Cardiac muscle cell (in vitro differentiated cells and primary cell): Measurements from ENCODE around the gene VANGL1. TPM values are rescaled to one million over a fixed set of nuclear protein-coding genes. Genes with fewer than 3 reads are reported as not detected.

Experiments
- DNase-seq, 2 donors: peaks; one replicate each; pipeline versions ENCODE4 v3.0.0 to v3.0.0-alpha.2; 2010 to 2017; ENCODE audit warnings: low read depth in 1 of 2, low spot score in 1 of 2
- H3K27ac ChIP-seq: fragments of 200-600 bp; sonication (generic); 2 replicates; pipeline ENCODE4 v1.5.1; 2016
- H3K27me3 ChIP-seq: fragments of 200-600 bp; sonication (generic); 2 replicates; pipeline ENCODE4 v1.6.0; 2016; ENCODE audit warnings: control low read depth
- H3K36me3 ChIP-seq: fragments of 200-600 bp; sonication (generic); 2 replicates; pipeline ENCODE4 v1.5.1; 2016; ENCODE audit warnings: control low read depth
- H3K4me1 ChIP-seq: fragments of 200-600 bp; sonication (generic); 2 replicates; pipeline ENCODE4 v1.8.1; 2017; ENCODE audit warnings: low read depth, mild to moderate bottlenecking, mixed run types
- H3K4me3 ChIP-seq: fragments of 200-600 bp; sonication (generic); 2 replicates; pipeline ENCODE4 v1.5.1; 2016; ENCODE audit warnings: mild to moderate bottlenecking
- H3K9me3 ChIP-seq: fragments of 200-600 bp; sonication (generic); 2 replicates; pipeline ENCODE4 v1.5.1; 2017; ENCODE audit warnings: low read depth, mild to moderate bottlenecking, control low read depth
- CTCF ChIP-seq: IDR thresholded peaks from 2 replicates; pipeline ENCODE4 v1.5.1; 2012; ENCODE audit warnings: low read depth, mild to moderate bottlenecking, low read length
- polyA plus RNA-seq: library from polyadenylated mRNA; unstranded; fragments of >200 nt; fragmentation: Nextera tagmentation; extraction: Ambion mirVana; gene quantifications from 2 replicates; pipeline ENCODE4 v1.2.1, GENCODE V29; 2016
- total RNA-seq: library from RNA; depleted of rRNA; stranded (reverse); fragments of >200 nt; gene quantifications from 2 replicates; pipeline ENCODE4 v1.2.3, GENCODE V29; 2016

The VANGL1 gene
- total and polyA plus RNA-seq, 2 experiments from 2014 or later, result 10.5 to 10.9 TPM

DNA sequence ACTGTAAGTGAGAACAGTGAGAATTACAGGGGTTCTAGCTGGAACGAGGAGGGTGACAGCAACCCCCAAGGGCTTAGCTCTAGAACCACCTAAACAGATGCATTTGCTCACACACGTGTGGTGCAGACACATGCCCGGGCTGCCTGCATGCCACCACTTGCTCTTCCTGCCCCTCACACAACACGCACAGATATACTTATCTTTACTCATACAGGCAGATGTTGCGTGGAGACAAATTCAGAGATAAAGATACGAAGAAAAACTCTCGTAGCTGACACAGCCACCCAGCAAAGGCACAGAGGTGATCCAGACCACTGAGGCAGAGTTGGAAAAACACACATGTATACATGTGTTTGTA is 13.5 kb downstream of the VANGL1 start:
- H3K4me3 ChIP-seq, result no peak overlapping the region
- H3K27ac ChIP-seq, result peak overlapping the region; percentile 19
- TF ChIP-seq CTCF, result no peak

GRCh38 chr1:115655916-115656315 is 14.1 kb downstream of the VANGL1 start:
- Histone ChIP-seq H3K4me1 (peaks cover 24% of the 10 kb centered on the region), H3K27ac (no peak overlapping the region), H3K9me3 (no peaks in the 10 kb centered on the region), H3K4me3 (no peak overlapping the region), H3K27me3 (no peaks in the 10 kb centered on the region), H3K36me3 (peaks cover 3% of the 10 kb centered on the region)
- no peak for TF ChIP-seq CTCF
- no peak for DNase-seq

More for the DNA sequence above, 13.5 kb downstream of the VANGL1 start:
- H3K9me3 ChIP-seq, result no peaks in the 10 kb centered on the region
- no peak for DNase-seq
- H3K27me3 ChIP-seq, result no peaks in the 10 kb centered on the region
- peaks cover 30% of the 10 kb centered on the region for H3K4me1 ChIP-seq
- H3K36me3 ChIP-seq, result peaks cover 3% of the 10 kb centered on the region

- no peak for DNase-seq
- Histone ChIP-seq H3K36me3 (peaks cover 3% of the 10 kb centered on the region), H3K27me3 (no peaks in the 10 kb centered on the region), H3K4me1 (peaks cover 18% of the 10 kb centered on the region), H3K4me3 (no peak overlapping the region), H3K27ac (no peak overlapping the region), H3K9me3 (no peaks in the 10 kb centered on the region)
- TF ChIP-seq CTCF, result no peak
These were observed 14.8 kb downstream of the VANGL1 start for GRCh38 chr1:115656461-115657077.

- no peak overlapping the region for H3K4me3 ChIP-seq
- no peak for DNase-seq
These were observed 16.9 kb downstream of the VANGL1 start for GRCh38 chr1:115658646-115659045.

DNA sequence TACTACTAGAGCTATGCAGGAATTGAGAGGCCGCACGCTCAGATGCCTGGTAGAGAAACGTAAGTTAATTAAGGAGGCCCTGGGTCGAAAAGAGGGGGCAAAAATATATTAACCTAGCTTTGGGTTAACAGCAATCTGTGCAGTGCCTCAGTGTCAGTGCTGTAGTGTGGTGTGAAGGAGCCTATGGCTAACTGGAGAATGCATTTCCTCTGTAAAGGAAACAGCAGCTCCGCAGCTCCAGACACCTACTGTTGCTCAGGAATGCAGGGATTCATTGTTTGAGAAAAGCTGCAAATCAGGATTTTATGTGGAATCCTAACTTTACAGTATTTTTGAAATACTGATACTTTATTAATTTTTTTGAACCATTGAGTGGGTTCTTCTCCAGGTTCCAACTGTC is 18.4 kb downstream of the VANGL1 start:
- no peak for TF ChIP-seq CTCF
- H3K27ac ChIP-seq, result no peak overlapping the region
- DNase-seq, result no peak
- peaks cover 8% of the 10 kb centered on the region for H3K4me1 ChIP-seq
- no peaks in the 10 kb centered on the region for H3K9me3 ChIP-seq
- peaks cover 3% of the 10 kb centered on the region for H3K36me3 ChIP-seq
- no peaks in the 10 kb centered on the region for H3K27me3 ChIP-seq
- no peak overlapping the region for H3K4me3 ChIP-seq

More at GRCh38 chr1:115658646-115659045, 16.9 kb downstream of the VANGL1 start:
- peaks cover 3% of the 10 kb centered on the region for H3K36me3 ChIP-seq
- H3K27ac ChIP-seq, result no peak overlapping the region
- no peaks in the 10 kb centered on the region for H3K27me3 ChIP-seq
- peaks cover 18% of the 10 kb centered on the region for H3K4me1 ChIP-seq
- no peaks in the 10 kb centered on the region for H3K9me3 ChIP-seq
- TF ChIP-seq CTCF, result no peak

GRCh38 chr1:115661157-115661556 is 19.4 kb downstream of the VANGL1 start:
- no peak for TF ChIP-seq CTCF
- Histone ChIP-seq H3K4me1 (peaks cover 8% of the 10 kb centered on the region), H3K27me3 (no peaks in the 10 kb centered on the region), H3K4me3 (no peak overlapping the region), H3K9me3 (no peaks in the 10 kb centered on the region), H3K36me3 (peaks cover 3% of the 10 kb centered on the region), H3K27ac (no peak overlapping the region)
- DNase-seq, result no peak
